Trophoblast cell (in vitro differentiated cells and primary cell): ENCODE data around the gene S100A7A.

Experiments used
- DNase-seq, 2 donors: peaks; one replicate each; pipeline ENCODE4 v3.0.0-alpha.2; 2016
- H2AFZ ChIP-seq: 2 replicates; pipeline ENCODE4 v1.6.1; 2013; ENCODE audit warnings: low read length, moderate library complexity, mild to moderate bottlenecking; ENCODE audit not compliant: insufficient read depth, poor library complexity
- H2AK5ac ChIP-seq: 2 replicates; pipeline ENCODE4 v1.6.1; 2013; ENCODE audit warnings: mild to moderate bottlenecking, low read length
- H2BK120ac ChIP-seq: 2 replicates; pipeline ENCODE4 v1.6.1; 2013; ENCODE audit warnings: low read length, mild to moderate bottlenecking, moderate library complexity; ENCODE audit not compliant: insufficient read depth, poor library complexity
- H2BK12ac ChIP-seq: 2 replicates; pipeline ENCODE4 v1.6.1; 2013; ENCODE audit warnings: mild to moderate bottlenecking, low read length, moderate library complexity
- H2BK5ac ChIP-seq: 2 replicates; pipeline ENCODE4 v1.6.1; 2013; ENCODE audit warnings: low read length, low read depth, moderate library complexity, mild to moderate bottlenecking; ENCODE audit not compliant: poor library complexity
- H3K14ac ChIP-seq: 2 replicates; pipeline ENCODE4 v1.6.1; 2013; ENCODE audit warnings: mild to moderate bottlenecking, low read length
- H3K18ac ChIP-seq: 2 replicates; pipeline ENCODE4 v1.6.1; 2013; ENCODE audit warnings: mild to moderate bottlenecking, low read length
- H3K23ac ChIP-seq: 2 replicates; pipeline ENCODE4 v1.6.1; 2013; ENCODE audit warnings: low read length
- H3K27ac ChIP-seq: 2 replicates; pipeline ENCODE4 v1.5.1; 2013; ENCODE audit warnings: low read depth, mild to moderate bottlenecking, inconsistent platforms, low read length, moderate library complexity
- H3K27me3 ChIP-seq: 2 replicates; pipeline ENCODE4 v1.6.1; 2013; ENCODE audit warnings: inconsistent platforms, mild to moderate bottlenecking, low read length, moderate library complexity; ENCODE audit not compliant: insufficient read depth
- H3K36me3 ChIP-seq, 2 experiments: 1 replicate in 1 of 2; 2 replicates in 1 of 2; pipeline ENCODE4 v1.6.1; 2013; ENCODE audit warnings: low read length in 2 of 2, mild to moderate bottlenecking in 2 of 2, moderate library complexity in 1 of 2; ENCODE audit not compliant: insufficient read depth in 2 of 2, control insufficient read depth in 1 of 2
- H3K4ac ChIP-seq: 2 replicates; pipeline ENCODE4 v1.6.1; 2013; ENCODE audit warnings: low read depth, mild to moderate bottlenecking, low read length, moderate library complexity
- H3K4me1 ChIP-seq, 2 experiments: 1 replicate in 1 of 2; 2 replicates in 1 of 2; pipeline ENCODE4 v1.6.1; 2013; ENCODE audit warnings: low read length in 2 of 2, mild to moderate bottlenecking in 2 of 2, moderate library complexity in 1 of 2; ENCODE audit not compliant: insufficient read depth in 2 of 2, control insufficient read depth in 1 of 2
- H3K4me2 ChIP-seq: 2 replicates; pipeline ENCODE4 v1.6.1; 2013; ENCODE audit warnings: inconsistent platforms, mild to moderate bottlenecking, low read length, moderate library complexity
- H3K4me3 ChIP-seq: 2 replicates; pipeline ENCODE4 v1.5.1; 2013; ENCODE audit warnings: mild to moderate bottlenecking, low read depth, low read length, inconsistent platforms
- H3K79me1 ChIP-seq: one replicate; pipeline ENCODE4 v1.6.1; 2013; ENCODE audit warnings: low read length
- H3K79me2 ChIP-seq: 2 replicates; pipeline ENCODE4 v1.6.1; 2013; ENCODE audit warnings: low read length, mild to moderate bottlenecking; ENCODE audit not compliant: control insufficient read depth, insufficient read depth, poor library complexity
- H3K9ac ChIP-seq: 2 replicates; pipeline ENCODE4 v1.6.1; 2013; ENCODE audit warnings: mild to moderate bottlenecking, low read length
- H3K9me3 ChIP-seq: 2 replicates; pipeline ENCODE4 v1.6.1; 2013; ENCODE audit warnings: low read depth, mild to moderate bottlenecking, control low read depth, inconsistent platforms, low read length; ENCODE audit not compliant: insufficient read depth
- H4K12ac ChIP-seq: 2 replicates; pipeline ENCODE4 v1.6.1; 2013; ENCODE audit warnings: low read depth, mild to moderate bottlenecking, low read length, moderate library complexity
- H4K8ac ChIP-seq: 2 replicates; pipeline ENCODE4 v1.6.1; 2013; ENCODE audit warnings: low read depth, mild to moderate bottlenecking, low read length, moderate library complexity
- H4K91ac ChIP-seq: one replicate; pipeline ENCODE4 v1.6.1; 2013; ENCODE audit warnings: low read depth, mild to moderate bottlenecking, low read length, moderate library complexity
- WGBS: extraction: QIAGEN DNeasy Blood & Tissue Kit; methylation state at CpG from one replicate; pipeline ENCODE4 v1.1.7; 2013; ENCODE audit warnings: missing lambda C conversion rate; ENCODE audit not compliant: insufficient read length, insufficient coverage; ENCODE audit errors: extremely low coverage; 5-methylcytosine and 5-hydroxymethylcytosine counted together

Gene S100A7A

DNA sequence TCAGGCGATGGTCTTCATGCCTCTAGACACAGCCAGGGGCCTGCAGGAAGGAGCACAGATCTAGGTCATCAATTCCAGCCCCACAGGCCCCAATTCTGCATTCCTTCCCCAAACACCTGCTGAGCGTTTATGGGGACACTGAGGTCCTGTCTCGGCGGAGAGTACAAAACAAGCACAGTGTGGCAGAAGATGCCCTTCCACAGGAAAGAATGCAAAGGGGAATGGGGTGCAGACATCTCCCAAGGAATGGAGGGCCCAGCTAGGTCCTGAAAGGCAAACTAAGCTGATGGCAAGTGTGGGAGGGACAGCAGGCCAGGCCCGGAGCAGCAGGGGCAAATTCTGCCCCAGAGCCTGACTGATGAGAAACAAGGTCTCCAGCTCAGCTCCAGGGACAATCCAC lies 21.9 kb upstream of the S100A7A start:
- Histone ChIP-seq H2BK12ac (no peak overlapping the region), H4K91ac (no peak overlapping the region), H3K4me2 (no peak overlapping the region), H3K4ac (no peak overlapping the region), H3K27me3 (no peaks in the 10 kb centered on the region), H2AFZ (no peak overlapping the region), H3K9me3 (peaks cover 3% of the 10 kb centered on the region), H3K79me1 (no peaks in the 10 kb centered on the region), H2BK5ac (no peak overlapping the region), H3K14ac (no peak overlapping the region), H4K8ac (no peak overlapping the region), H3K18ac (no peak overlapping the region), H4K12ac (no peak overlapping the region), H3K27ac (no peak overlapping the region), H3K9ac (no peak overlapping the region), H3K4me3 (no peak overlapping the region), H3K4me1 (no peaks in the 10 kb centered on the region), H2BK120ac (no peak overlapping the region), H3K79me2 (no peaks in the 10 kb centered on the region), H3K36me3 (no peaks in the 10 kb centered on the region), H2AK5ac (no peak overlapping the region), H3K23ac (no peak overlapping the region)
- DNase-seq, result no peak
- WGBS, result no CpG with 5 or more reads among the region's 5 CpGs

DNA sequence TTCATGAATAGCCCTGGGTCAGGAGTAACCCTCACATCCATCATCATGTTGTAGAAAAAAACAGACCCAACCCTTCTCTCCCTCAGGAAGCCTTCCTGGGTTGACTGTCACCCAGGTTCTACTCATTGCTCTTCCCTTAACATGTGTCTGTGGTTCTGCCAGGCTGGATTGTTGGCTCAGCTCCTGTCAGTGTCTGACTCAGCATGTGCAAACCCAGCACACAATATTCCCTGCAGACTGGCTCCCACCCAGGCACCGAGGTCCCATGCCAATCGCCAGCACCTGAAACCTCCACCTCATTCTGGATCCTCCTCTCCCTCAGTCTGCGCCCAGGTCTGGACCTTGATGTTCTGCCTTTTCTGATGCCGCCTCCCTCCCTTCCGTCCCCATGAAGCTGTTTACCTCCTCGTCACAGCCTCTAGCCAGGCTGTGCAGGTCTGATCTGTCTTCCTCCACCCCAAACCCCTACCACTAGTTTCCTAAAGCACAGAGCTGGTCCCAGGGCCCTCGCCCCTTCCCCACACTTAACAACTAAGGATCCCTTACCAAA lies 21.1 kb upstream of the S100A7A start:
- H3K36me3 ChIP-seq, result no peaks in the 10 kb centered on the region
- H3K14ac ChIP-seq, result no peak overlapping the region
- H4K12ac ChIP-seq, result no peak overlapping the region
- H3K79me2 ChIP-seq, result no peaks in the 10 kb centered on the region
- no peak overlapping the region for H3K4me2 ChIP-seq
- H4K91ac ChIP-seq, result no peak overlapping the region
- H2AFZ ChIP-seq, result no peak overlapping the region
- H3K18ac ChIP-seq, result no peak overlapping the region
- H3K23ac ChIP-seq, result no peak overlapping the region
- no peak overlapping the region for H2BK12ac ChIP-seq
- no peak for DNase-seq
- no peaks in the 10 kb centered on the region for H3K4me1 ChIP-seq
- WGBS, result no CpG with 5 or more reads among the region's 7 CpGs
- no peaks in the 10 kb centered on the region for H3K27me3 ChIP-seq
- H3K27ac ChIP-seq, result no peak overlapping the region
- no peak overlapping the region for H3K4me3 ChIP-seq
- H2BK120ac ChIP-seq, result no peak overlapping the region
- no peak overlapping the region for H3K4ac ChIP-seq
- peaks cover 3% of the 10 kb centered on the region for H3K9me3 ChIP-seq
- H3K79me1 ChIP-seq, result no peaks in the 10 kb centered on the region
- no peak overlapping the region for H2AK5ac ChIP-seq
- H4K8ac ChIP-seq, result no peak overlapping the region
- no peak overlapping the region for H2BK5ac ChIP-seq
- H3K9ac ChIP-seq, result no peak overlapping the region

DNA sequence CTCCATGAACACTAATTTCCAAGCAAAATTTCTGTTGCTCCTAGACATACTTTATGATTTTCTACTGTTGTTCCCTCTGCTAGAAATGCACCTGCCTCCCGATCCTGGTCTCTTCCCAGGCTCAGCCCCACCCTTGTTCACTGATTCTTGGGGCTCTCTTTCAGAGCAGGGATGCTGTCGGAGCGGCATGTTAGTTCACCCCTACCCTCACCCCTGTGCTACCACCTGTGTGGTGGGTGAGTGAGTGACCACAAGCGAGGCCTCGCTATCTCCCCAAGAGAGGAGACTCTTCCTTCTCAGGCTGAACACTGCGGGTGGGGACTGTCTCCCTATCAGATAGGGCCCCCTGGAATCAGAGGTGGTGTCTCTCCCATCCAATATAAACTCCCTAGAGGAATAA lies 20.5 kb upstream of the S100A7A start:
- no CpG with 5 or more reads among the region's 6 CpGs for WGBS
- H2AFZ ChIP-seq, result no peak overlapping the region
- no peak for DNase-seq

DNA sequence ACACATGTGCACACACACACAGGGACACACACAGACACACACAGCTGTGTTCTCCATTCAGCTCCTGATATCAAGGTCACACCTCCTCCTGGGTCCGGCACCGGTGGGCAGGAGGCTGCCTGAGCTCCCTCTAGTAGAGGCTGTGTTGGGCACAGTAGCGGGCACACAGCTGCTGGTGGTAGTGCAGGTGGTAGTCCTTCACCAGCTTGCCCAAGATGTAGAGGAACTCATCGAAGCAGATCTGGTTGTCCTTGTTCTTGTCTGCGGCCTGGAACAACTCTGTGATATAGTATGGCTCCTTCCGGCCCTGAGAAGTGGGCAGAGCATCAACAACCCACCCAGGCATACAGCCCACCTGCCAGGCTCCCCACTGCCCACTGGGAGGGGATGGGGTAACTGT lies 19.9 kb upstream of the S100A7A start:
- Histone ChIP-seq H3K4ac (no peak overlapping the region), H4K8ac (no peak overlapping the region), H3K79me1 (no peaks in the 10 kb centered on the region), H3K9me3 (peaks cover 3% of the 10 kb centered on the region), H2BK12ac (no peak overlapping the region), H3K36me3 (no peaks in the 10 kb centered on the region), H4K91ac (no peak overlapping the region), H3K14ac (no peak overlapping the region), H3K23ac (no peak overlapping the region), H4K12ac (no peak overlapping the region), H2BK5ac (no peak overlapping the region), H3K4me1 (no peaks in the 10 kb centered on the region), H3K18ac (no peak overlapping the region), H3K4me3 (no peak overlapping the region), H3K27ac (no peak overlapping the region), H3K79me2 (no peaks in the 10 kb centered on the region), H3K9ac (no peak overlapping the region), H3K4me2 (no peak overlapping the region), H2AK5ac (no peak overlapping the region), H2AFZ (no peak overlapping the region), H3K27me3 (no peaks in the 10 kb centered on the region), H2BK120ac (no peak overlapping the region)
- no CpG with 5 or more reads among the region's 6 CpGs for WGBS
- no peak for DNase-seq

More for the DNA sequence above, 20.5 kb upstream of the S100A7A start:
- H3K4me2 ChIP-seq, result no peak overlapping the region
- no peak overlapping the region for H3K18ac ChIP-seq
- no peak overlapping the region for H3K9ac ChIP-seq
- no peaks in the 10 kb centered on the region for H3K79me2 ChIP-seq
- no peak overlapping the region for H3K23ac ChIP-seq
- H3K27me3 ChIP-seq, result no peaks in the 10 kb centered on the region
- no peak overlapping the region for H3K4ac ChIP-seq
- H3K14ac ChIP-seq, result no peak overlapping the region
- no peak overlapping the region for H3K27ac ChIP-seq
- no peak overlapping the region for H4K91ac ChIP-seq
- no peaks in the 10 kb centered on the region for H3K4me1 ChIP-seq
- no peak overlapping the region for H4K8ac ChIP-seq
- no peak overlapping the region for H3K4me3 ChIP-seq
- no peaks in the 10 kb centered on the region for H3K36me3 ChIP-seq
- peaks cover 3% of the 10 kb centered on the region for H3K9me3 ChIP-seq
- H2AK5ac ChIP-seq, result no peak overlapping the region
- no peaks in the 10 kb centered on the region for H3K79me1 ChIP-seq
- H2BK5ac ChIP-seq, result no peak overlapping the region
- H4K12ac ChIP-seq, result no peak overlapping the region
- no peak overlapping the region for H2BK120ac ChIP-seq
- no peak overlapping the region for H2BK12ac ChIP-seq
